Mesenchymal stem cell (in vitro differentiated cells and primary cell): ENCODE results near the gene MARK3.

Experiments
- DNase-seq: peaks from one replicate; pipeline ENCODE4 v3.0.0-alpha.2; 2013
- H2AFZ ChIP-seq: one replicate; pipeline ENCODE4 v1.6.1; 2013; ENCODE audit warnings: low read depth, mild to moderate bottlenecking, control low read depth, inconsistent platforms, low read length, moderate library complexity
- H2AK5ac ChIP-seq: 2 replicates; pipeline ENCODE4 v1.6.1; 2013; ENCODE audit warnings: low read length, moderate library complexity, mild to moderate bottlenecking, inconsistent platforms; ENCODE audit not compliant: severe bottlenecking
- H2BK120ac ChIP-seq: one replicate; pipeline ENCODE4 v1.6.1; 2013; ENCODE audit warnings: low read depth, mild to moderate bottlenecking, inconsistent platforms, low read length, moderate library complexity
- H2BK12ac ChIP-seq, 2 experiments: one replicate each; pipeline ENCODE4 v1.6.1; 2013; ENCODE audit warnings: inconsistent platforms in 2 of 2, low read length in 2 of 2, mild to moderate bottlenecking in 2 of 2, moderate library complexity in 2 of 2, control low read depth in 1 of 2
- H2BK15ac ChIP-seq: one replicate; pipeline ENCODE4 v1.6.1; 2013; ENCODE audit warnings: mild to moderate bottlenecking, low read depth, inconsistent platforms; ENCODE audit not compliant: poor library complexity, severe bottlenecking
- H2BK5ac ChIP-seq: 2 replicates; pipeline ENCODE4 v1.6.1; 2013; ENCODE audit warnings: low read depth, mild to moderate bottlenecking, low read length, control low read depth, inconsistent platforms; ENCODE audit not compliant: poor library complexity, severe bottlenecking
- H3K14ac ChIP-seq, 2 experiments: one replicate each; pipeline ENCODE4 v1.6.1; 2013; ENCODE audit warnings: inconsistent platforms in 2 of 2, low read length in 2 of 2, control low read depth in 1 of 2, mild to moderate bottlenecking in 1 of 2, moderate library complexity in 1 of 2
- H3K18ac ChIP-seq, 2 experiments: one replicate each; pipeline ENCODE4 v1.6.1; 2013; ENCODE audit warnings: inconsistent platforms in 2 of 2, low read length in 2 of 2, control low read depth in 1 of 2, low read depth in 1 of 2, mild to moderate bottlenecking in 1 of 2
- H3K23ac ChIP-seq, 2 experiments: one replicate each; pipeline ENCODE4 v1.6.1; 2013; ENCODE audit warnings: inconsistent platforms in 2 of 2, low read length in 2 of 2, mild to moderate bottlenecking in 2 of 2, moderate library complexity in 2 of 2, control low read depth in 1 of 2
- H3K27ac ChIP-seq: 2 replicates; pipeline ENCODE4 v1.5.1; 2013; ENCODE audit warnings: mild to moderate bottlenecking, moderate library complexity, low read length, control low read depth, inconsistent platforms; ENCODE audit not compliant: poor library complexity, severe bottlenecking
- H3K27me3 ChIP-seq, 2 experiments: 2 replicates each; pipeline versions ENCODE4 v1.6.1 to v1.7.0; 2013; ENCODE audit warnings: low read length in 2 of 2, mild to moderate bottlenecking in 2 of 2, moderate library complexity in 2 of 2, control low read depth in 1 of 2, inconsistent platforms in 1 of 2; ENCODE audit not compliant: control insufficient read depth in 1 of 2, insufficient read depth in 1 of 2
- H3K36me3 ChIP-seq, 2 experiments: 2 replicates each; pipeline versions ENCODE4 v1.6.1 to v1.7.0; 2013; ENCODE audit warnings: low read length in 2 of 2, control low read depth in 1 of 2, inconsistent platforms in 1 of 2, low read depth in 1 of 2, mild to moderate bottlenecking in 1 of 2; ENCODE audit not compliant: insufficient read depth in 2 of 2, control insufficient read depth in 1 of 2
- H3K4ac ChIP-seq, 2 experiments: one replicate each; pipeline ENCODE4 v1.6.1; 2013; ENCODE audit warnings: inconsistent platforms in 2 of 2, low read length in 2 of 2, mild to moderate bottlenecking in 2 of 2, moderate library complexity in 2 of 2, control low read depth in 1 of 2, low read depth in 1 of 2
- H3K4me1 ChIP-seq: 2 replicates; pipeline ENCODE4 v1.6.1; 2013; ENCODE audit warnings: low read depth, low read length, control low read depth; ENCODE audit not compliant: control insufficient read depth, insufficient read depth
- H3K4me2 ChIP-seq: 2 replicates; pipeline ENCODE4 v1.6.1; 2013; ENCODE audit warnings: low read length, mild to moderate bottlenecking, inconsistent platforms; ENCODE audit not compliant: poor library complexity, severe bottlenecking
- H3K4me3 ChIP-seq, 2 experiments: 2 replicates each; pipeline versions ENCODE4 v1.5.1 to v1.7.0; 2013; ENCODE audit warnings: low read length in 2 of 2, mild to moderate bottlenecking in 2 of 2, control low read depth in 1 of 2, low read depth in 1 of 2; ENCODE audit not compliant: insufficient read depth in 1 of 2
- H3K79me1 ChIP-seq: replicated peaks from 2 replicates; pipeline ENCODE4 v1.6.1; 2013; ENCODE audit warnings: mild to moderate bottlenecking, control low read depth, low read length, inconsistent platforms; ENCODE audit not compliant: poor library complexity, severe bottlenecking
- H3K9ac ChIP-seq: 2 replicates; pipeline ENCODE4 v1.7.0; 2013; ENCODE audit warnings: mild to moderate bottlenecking, low read length, moderate library complexity
- H3K9me3 ChIP-seq: 2 replicates; pipeline ENCODE4 v1.7.0; 2013; ENCODE audit warnings: mild to moderate bottlenecking, low read length; ENCODE audit not compliant: control insufficient read depth
- H4K8ac ChIP-seq: one replicate; pipeline ENCODE4 v1.6.1; 2013; ENCODE audit warnings: inconsistent platforms, mild to moderate bottlenecking, low read length, moderate library complexity
- H4K91ac ChIP-seq: one replicate; pipeline ENCODE4 v1.6.1; 2013; ENCODE audit warnings: mild to moderate bottlenecking, low read length, inconsistent platforms
- WGBS: methylation state at CpG from one replicate; pipeline ENCODE4 v1.1.7; 2013; ENCODE audit warnings: mixed read lengths; 5-methylcytosine and 5-hydroxymethylcytosine counted together

The MARK3 gene

DNA sequence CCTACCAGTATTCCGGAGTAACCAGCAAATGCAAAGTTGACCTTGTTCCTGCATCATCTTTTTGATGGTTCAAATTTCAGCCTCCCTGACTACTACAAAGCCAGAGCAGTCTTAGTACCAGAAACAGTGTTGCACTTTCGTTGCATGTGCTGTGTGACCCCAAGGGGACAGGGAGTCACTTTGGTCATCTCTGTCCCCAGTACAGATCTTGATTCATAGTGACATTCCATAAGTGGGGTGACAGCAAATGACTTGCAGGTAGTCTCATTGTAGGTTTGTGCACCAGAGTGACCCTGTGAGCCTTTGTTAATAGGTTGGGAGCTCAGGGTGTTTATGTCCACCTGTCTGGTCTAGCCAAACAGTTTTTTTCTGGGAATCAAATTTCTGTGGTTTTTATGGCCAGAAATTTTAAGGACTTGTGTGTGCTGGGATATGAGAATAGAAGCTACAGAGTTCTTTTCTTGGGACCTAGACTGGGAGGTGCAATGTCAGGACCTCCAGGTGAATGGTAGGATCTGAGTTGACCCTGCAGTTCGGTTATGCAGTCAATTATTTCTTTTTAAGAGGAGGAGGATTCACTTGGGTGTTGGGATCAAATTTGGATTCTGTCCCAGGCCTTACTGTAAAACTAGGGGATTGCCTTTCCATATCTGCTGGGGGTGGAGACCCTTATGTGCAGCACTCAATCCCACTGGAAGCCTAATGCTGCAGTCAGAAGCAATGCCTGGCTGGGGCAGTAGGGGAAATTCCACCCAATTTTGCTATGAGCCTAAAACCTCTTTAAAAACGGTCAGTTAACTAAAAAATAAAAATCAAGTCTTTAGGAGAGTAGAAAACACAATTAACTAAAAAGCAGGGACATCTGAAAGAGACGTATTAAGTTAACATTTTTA, 41.1 kb upstream of the MARK3 start:
- no peak for DNase-seq
- Histone ChIP-seq H3K4me2 (no peak overlapping the region), H2BK5ac (no peak overlapping the region), H2BK12ac (no peak overlapping the region), H3K4me1 (peaks cover 5% of the 10 kb centered on the region), H3K18ac (no peak overlapping the region), H3K27ac (no peak overlapping the region), H4K8ac (no peak overlapping the region), H2BK120ac (no peak overlapping the region), H3K23ac (no peak overlapping the region), H2BK15ac (no peak overlapping the region), H3K14ac (no peak overlapping the region), H2AK5ac (no peak overlapping the region), H3K27me3 (no peaks in the 10 kb centered on the region), H3K4ac (no peak overlapping the region), H2AFZ (no peak overlapping the region), H3K36me3 (peaks cover 24 to 59% of the 10 kb centered on the region in 2 experiments), H3K9me3 (no peaks in the 10 kb centered on the region), H3K4me3 (no peak overlapping the region), H3K9ac (peak overlapping the region; percentile 44), H4K91ac (no peak overlapping the region), H3K79me1 (peaks cover 4% of the 10 kb centered on the region)
- 98% methylated on average over 4 of the region's 5 CpGs for WGBS

- Histone ChIP-seq H3K27ac (no peak overlapping the region), H2AFZ (no peak overlapping the region), H3K27me3 (no peaks in the 10 kb centered on the region), H2BK120ac (no peak overlapping the region), H3K18ac (no peak overlapping the region), H3K4me1 (peaks cover 5% of the 10 kb centered on the region), H3K9me3 (no peaks in the 10 kb centered on the region), H2BK15ac (no peak overlapping the region), H2BK5ac (no peak overlapping the region), H3K9ac (peak overlapping the region; percentile 44), H3K79me1 (no peaks in the 10 kb centered on the region), H2BK12ac (no peak overlapping the region), H4K91ac (no peak overlapping the region), H2AK5ac (no peak overlapping the region), H3K36me3 (peaks cover 18 to 38% of the 10 kb centered on the region in 2 experiments), H3K4me3 (no peak overlapping the region), H3K4me2 (no peak overlapping the region), H4K8ac (no peak overlapping the region), H3K4ac (no peak overlapping the region), H3K14ac (no peak overlapping the region), H3K23ac (no peak overlapping the region)
- DNase-seq = no peak
- WGBS = 85% methylated on average over 3 of the region's 3 CpGs
Observed at GRCh38 chr14:103346286-103346685, 38.9 kb upstream of the MARK3 start.

GRCh38 chr14:103347091-103347815, 38.0 kb upstream of the MARK3 start:
- Histone ChIP-seq H3K23ac (no peak overlapping the region), H3K9ac (no peak overlapping the region), H4K91ac (no peak overlapping the region), H3K4me3 (no peak overlapping the region), H3K4ac (no peak overlapping the region), H3K36me3 (peaks cover 15 to 28% of the 10 kb centered on the region in 2 experiments), H2BK12ac (no peak overlapping the region), H2AK5ac (no peak overlapping the region), H2BK120ac (no peak overlapping the region), H3K18ac (no peak overlapping the region), H3K27ac (no peak overlapping the region), H4K8ac (no peak overlapping the region), H3K4me2 (no peak overlapping the region), H3K4me1 (peaks cover 5% of the 10 kb centered on the region), H2BK5ac (no peak overlapping the region), H3K14ac (no peak overlapping the region), H2AFZ (no peak overlapping the region), H3K9me3 (no peaks in the 10 kb centered on the region), H3K27me3 (no peaks in the 10 kb centered on the region), H3K79me1 (no peaks in the 10 kb centered on the region), H2BK15ac (no peak overlapping the region)
- 75% methylated on average over 10 of the region's 12 CpGs for WGBS
- no peak for DNase-seq

DNA sequence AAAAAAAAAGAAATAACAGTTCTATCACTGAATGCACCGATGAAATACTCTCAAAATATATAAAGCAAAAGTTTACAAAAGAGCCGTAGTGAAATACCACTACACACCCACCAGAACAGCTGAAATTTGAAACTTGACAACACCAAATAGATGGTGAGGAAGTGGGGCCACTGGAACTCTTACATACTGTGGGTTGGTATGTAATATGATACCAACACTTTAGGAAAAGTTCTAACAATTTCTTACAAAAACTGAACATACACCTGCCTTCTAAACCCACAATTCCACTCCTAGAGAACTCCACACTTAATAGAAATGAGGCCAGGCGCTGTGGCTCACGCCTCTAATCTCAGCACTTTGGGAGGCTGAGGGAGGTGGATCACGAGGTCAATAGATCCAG, 37.1 kb upstream of the MARK3 start:
- no peak overlapping the region for H3K4me3 ChIP-seq
- H3K14ac ChIP-seq = no peak overlapping the region
- H2BK120ac ChIP-seq = no peak overlapping the region
- no peak overlapping the region for H3K9ac ChIP-seq
- no peak overlapping the region for H4K91ac ChIP-seq
- H3K79me1 ChIP-seq = no peaks in the 10 kb centered on the region
- H3K23ac ChIP-seq = no peak overlapping the region
- no peak overlapping the region for H2BK12ac ChIP-seq
- H4K8ac ChIP-seq = no peak overlapping the region
- WGBS = 79% methylated on average over 3 of the region's 5 CpGs
- H3K4me2 ChIP-seq = no peak overlapping the region
- H3K9me3 ChIP-seq = no peaks in the 10 kb centered on the region
- no peak overlapping the region for H3K27ac ChIP-seq
- no peak overlapping the region for H2AK5ac ChIP-seq
- no peak for DNase-seq
- no peak overlapping the region for H2BK5ac ChIP-seq
- no peak overlapping the region for H2AFZ ChIP-seq
- H3K4ac ChIP-seq = no peak overlapping the region
- no peak overlapping the region for H2BK15ac ChIP-seq
- no peaks in the 10 kb centered on the region for H3K27me3 ChIP-seq
- H3K18ac ChIP-seq = no peak overlapping the region
- H3K36me3 ChIP-seq = peaks cover 15 to 19% of the 10 kb centered on the region in 2 experiments
- H3K4me1 ChIP-seq = peaks cover 5% of the 10 kb centered on the region
